SU-DHL-6 (cell line): ENCODE data around the gene PRR7.

ENCODE experiments used
- H2AFZ ChIP-seq: fragments of 200-600 bp; sonication (generic); 2 replicates; pipeline ENCODE4 v1.6.1; 2014; ENCODE audit warnings: low read depth, mild to moderate bottlenecking, moderate library complexity, mixed read lengths, antibody characterized with exemption, low read length; ENCODE audit not compliant: severe bottlenecking
- H3F3A ChIP-seq: fragments of 200-600 bp; shearing (Covaris generic); 2 replicates; pipeline ENCODE4 v1.6.0; 2016; ENCODE audit warnings: antibody characterized with exemption, mild to moderate bottlenecking; ENCODE audit not compliant: insufficient read depth
- H3K27ac ChIP-seq: fragments of 200-600 bp; sonication (generic); 2 replicates; pipeline ENCODE4 v1.5.1; 2016; ENCODE audit warnings: low read depth, mild to moderate bottlenecking, low read length, moderate library complexity, mixed read lengths
- H3K27me3 ChIP-seq: fragments of 200-600 bp; sonication (generic), shearing (Covaris generic); 2 replicates; pipeline ENCODE4 v1.6.0; 2014; ENCODE audit warnings: mild to moderate bottlenecking, low read length
- H3K36me3 ChIP-seq: fragments of 200-600 bp; sonication (generic); 2 replicates; pipeline ENCODE4 v1.6.1; 2014; ENCODE audit warnings: mild to moderate bottlenecking, low read length, mixed read lengths
- H3K4me2 ChIP-seq: fragments of 300-600, 200-600 bp; shearing (Covaris generic), sonication (generic); 2 replicates; pipeline ENCODE4 v1.6.0; 2014; ENCODE audit warnings: low read length, low read depth, mild to moderate bottlenecking; ENCODE audit not compliant: poor library complexity, severe bottlenecking
- H3K4me3 ChIP-seq: fragments of 200-600 bp; sonication (generic); 2 replicates; pipeline ENCODE4 v1.5.1; 2014; ENCODE audit warnings: antibody characterized with exemption, low read length, mild to moderate bottlenecking, mixed read lengths; ENCODE audit not compliant: insufficient read depth, poor library complexity, severe bottlenecking
- H3K79me2 ChIP-seq: fragments of 200-600 bp; sonication (generic); 2 replicates; pipeline ENCODE4 v1.6.1; 2014; ENCODE audit warnings: mild to moderate bottlenecking, low read length, moderate library complexity; ENCODE audit not compliant: insufficient read depth
- H3K9ac ChIP-seq: fragments of 200-600 bp; sonication (generic); 2 replicates; pipeline ENCODE4 v1.7.0; 2014; ENCODE audit warnings: mild to moderate bottlenecking, low read length
- H3K9me2 ChIP-seq: fragments of 200-600 bp; sonication (generic); replicated peaks from 2 replicates; pipeline ENCODE4 v1.6.1; 2014; ENCODE audit warnings: low read length; ENCODE audit not compliant: insufficient read depth
- H3K9me3 ChIP-seq: fragments of 200-600 bp; sonication (generic); 2 replicates; pipeline ENCODE4 v1.6.1; 2014; ENCODE audit warnings: low read length, mixed read lengths; ENCODE audit not compliant: insufficient read depth
- H4K20me1 ChIP-seq: fragments of 200-600 bp; sonication (generic); 2 replicates; pipeline ENCODE4 v1.6.1; 2014; ENCODE audit warnings: low read depth, mild to moderate bottlenecking, antibody characterized with exemption, low read length, moderate library complexity, mixed read lengths
- EZH2phosphoT487 ChIP-seq: fragments of 200-600 bp; sonication (generic), shearing (Covaris generic); conservative IDR thresholded peaks from 2 replicates; pipeline ENCODE4 v1.6.1; 2018; ENCODE audit warnings: mild to moderate bottlenecking, antibody characterized with exemption, low read length, moderate library complexity, mixed read lengths
- TF ChIP-seq, protein P1 (sequence below): fragments of 200-600 bp; sonication (generic); IDR thresholded peaks from one replicate; pipeline ENCODE4 v1.5.1; 2017; ENCODE audit warnings: antibody characterized with exemption, mild to moderate bottlenecking, low read length, moderate library complexity; ENCODE audit not compliant: insufficient read depth, poor library complexity, severe bottlenecking

Gene PRR7

GRCh38 chr5:177446200-177447065 lies at the start of gene PRR7:
PRR7 (plus strand) TSS chr5:177446814; CDS start chr5:177455068, 8,254 bp downstream.
- peak within 1 kb of the TSS; percentile 55 for H2AFZ ChIP-seq
- H3K4me2 ChIP-seq: peak within 1 kb of the TSS; percentile 51
- H3K9ac ChIP-seq: peak within 1 kb of the TSS; percentile 61
- no peaks in the 10 kb centered on the region for H3K9me2 ChIP-seq
- no peak within 1 kb of the TSS for H3K27ac ChIP-seq
- no peaks in the 10 kb centered on the region for H3K79me2 ChIP-seq
- no peaks in the 10 kb centered on the region for H3K27me3 ChIP-seq
- TF ChIP-seq, protein P1, sequence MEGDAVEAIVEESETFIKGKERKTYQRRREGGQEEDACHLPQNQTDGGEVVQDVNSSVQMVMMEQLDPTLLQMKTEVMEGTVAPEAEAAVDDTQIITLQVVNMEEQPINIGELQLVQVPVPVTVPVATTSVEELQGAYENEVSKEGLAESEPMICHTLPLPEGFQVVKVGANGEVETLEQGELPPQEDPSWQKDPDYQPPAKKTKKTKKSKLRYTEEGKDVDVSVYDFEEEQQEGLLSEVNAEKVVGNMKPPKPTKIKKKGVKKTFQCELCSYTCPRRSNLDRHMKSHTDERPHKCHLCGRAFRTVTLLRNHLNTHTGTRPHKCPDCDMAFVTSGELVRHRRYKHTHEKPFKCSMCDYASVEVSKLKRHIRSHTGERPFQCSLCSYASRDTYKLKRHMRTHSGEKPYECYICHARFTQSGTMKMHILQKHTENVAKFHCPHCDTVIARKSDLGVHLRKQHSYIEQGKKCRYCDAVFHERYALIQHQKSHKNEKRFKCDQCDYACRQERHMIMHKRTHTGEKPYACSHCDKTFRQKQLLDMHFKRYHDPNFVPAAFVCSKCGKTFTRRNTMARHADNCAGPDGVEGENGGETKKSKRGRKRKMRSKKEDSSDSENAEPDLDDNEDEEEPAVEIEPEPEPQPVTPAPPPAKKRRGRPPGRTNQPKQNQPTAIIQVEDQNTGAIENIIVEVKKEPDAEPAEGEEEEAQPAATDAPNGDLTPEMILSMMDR: no peak
- no peak for TF ChIP-seq EZH2phosphoT487
- peaks cover 21% of the 10 kb centered on the region for H3F3A ChIP-seq
- H3K9me3 ChIP-seq: no peaks in the 10 kb centered on the region
- H4K20me1 ChIP-seq: no peaks in the 10 kb centered on the region
- H3K36me3 ChIP-seq: no peaks in the 10 kb centered on the region
- peak within 1 kb of the TSS; percentile 75 for H3K4me3 ChIP-seq

GRCh38 chr5:177397875-177398390 lies 48.7 kb upstream of the PRR7 start:
- Histone ChIP-seq H4K20me1 (no peaks in the 10 kb centered on the region), H3K9me2 (no peaks in the 10 kb centered on the region), H3K9ac (no peak overlapping the region), H3K36me3 (no peaks in the 10 kb centered on the region), H3K4me2 (no peak overlapping the region), H3K79me2 (no peaks in the 10 kb centered on the region), H3K9me3 (no peaks in the 10 kb centered on the region), H2AFZ (no peak overlapping the region), H3K4me3 (no peak overlapping the region), H3K27ac (no peak overlapping the region), H3F3A (no peaks in the 10 kb centered on the region), H3K27me3 (no peaks in the 10 kb centered on the region)
- TF ChIP-seq, protein P1: no peak
- TF ChIP-seq EZH2phosphoT487: no peak

DNA sequence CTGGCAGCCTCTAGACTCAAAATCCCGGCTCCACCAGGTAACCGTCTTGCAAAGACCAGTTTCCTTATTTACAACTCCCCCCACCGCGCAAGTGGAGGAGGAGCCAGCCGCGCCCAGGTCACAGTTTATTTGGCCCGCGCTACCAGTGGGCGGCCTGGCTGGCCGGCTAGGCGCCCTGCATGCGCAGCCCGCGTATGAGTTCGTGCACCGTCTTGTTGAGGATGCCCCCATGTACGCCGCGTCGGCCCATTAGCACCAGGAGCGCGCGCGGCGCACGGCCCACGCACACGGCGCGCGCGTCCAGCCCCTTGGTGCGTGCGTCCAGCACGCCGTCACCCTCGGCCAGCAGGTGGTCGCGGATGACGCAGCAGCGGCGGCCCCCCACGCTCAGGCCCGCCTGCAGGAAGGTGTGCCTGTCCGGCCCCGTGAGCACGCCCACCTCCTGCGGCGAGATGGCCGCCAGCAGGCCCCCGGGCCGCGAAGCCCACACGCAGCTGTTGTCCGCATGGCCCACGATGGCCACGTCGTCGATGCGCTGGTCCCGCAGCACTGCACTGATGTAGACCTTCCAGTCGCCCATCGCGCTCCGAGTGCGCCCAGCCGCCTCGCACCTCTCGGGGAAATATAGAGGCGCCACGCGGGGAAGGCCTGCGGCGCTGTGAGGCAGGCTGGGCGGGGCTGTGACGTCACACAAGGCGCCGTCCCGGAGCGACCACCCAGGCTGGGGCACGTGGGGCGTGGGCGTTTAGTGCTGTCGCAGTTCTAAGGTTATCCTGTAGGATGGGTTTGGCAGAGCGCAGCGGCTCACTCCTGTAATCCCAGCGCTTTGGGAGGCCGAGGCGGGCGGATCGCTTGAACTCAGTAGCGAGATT lies 46.4 kb upstream of the PRR7 start, which contains the start of gene PFN3:
TSS of gene PFN3 (minus strand) at position 665 of the 872 bp plus-strand sequence. CDS start at position 580, 85 bp downstream.
- Histone ChIP-seq H3K9me3 (no peaks in the 10 kb centered on the region), H4K20me1 (no peaks in the 10 kb centered on the region), H3K36me3 (no peaks in the 10 kb centered on the region), H2AFZ (no peak within 1 kb of the TSS), H3K9me2 (no peaks in the 10 kb centered on the region), H3K4me2 (no peak within 1 kb of the TSS), H3K9ac (no peak within 1 kb of the TSS), H3F3A (no peaks in the 10 kb centered on the region), H3K27me3 (no peaks in the 10 kb centered on the region), H3K27ac (no peak within 1 kb of the TSS), H3K4me3 (no peak within 1 kb of the TSS), H3K79me2 (no peaks in the 10 kb centered on the region)
- TF ChIP-seq, protein P1: no peak
- no peak for TF ChIP-seq EZH2phosphoT487
